K562 (cell line): ENCODE measurements around the gene SEC63. TPM values are rescaled to one million over a fixed set of nuclear protein-coding genes. Genes with fewer than 3 reads are reported as not detected.

Experiments
- CCNT2 ChIP-seq: IDR thresholded peaks from 2 replicates; pipeline ENCODE4 v1.6.1; 2011; ENCODE audit warnings: borderline replicate concordance, low read depth, mild to moderate bottlenecking, moderate library complexity, mixed read lengths, low read length; ENCODE audit not compliant: insufficient read length; ENCODE audit errors: extremely low read depth
- CREB3L1 ChIP-seq: fragments of 450-650 bp; IDR thresholded peaks from 2 replicates; pipeline ENCODE4 v1.6.1; 2014; ENCODE audit warnings: low read depth, mild to moderate bottlenecking, moderate library complexity, borderline replicate concordance
- ERF ChIP-seq: fragments of 450-650 bp; formaldehyde crosslinking; IDR thresholded peaks from 2 replicates; pipeline ENCODE4 v1.4.0; 2020; ENCODE audit warnings: mild to moderate bottlenecking, mixed read lengths
- FOXA1 ChIP-seq: fragments of 450-650 bp; IDR thresholded peaks from 2 replicates; pipeline ENCODE4 v1.6.1; 2016; ENCODE audit warnings: mild to moderate bottlenecking, borderline replicate concordance
- FOXA3 ChIP-seq, 2 experiments: fragments of 450-650 bp in 1 of 2; sonication (generic) in 1 of 2; formaldehyde crosslinking; IDR thresholded peaks in 1 of 2; conservative IDR thresholded peaks in 1 of 2; 2 replicates each; pipeline versions ENCODE4 v1.4.0 to v1.8.0; 2020 to 2022; ENCODE audit warnings: mild to moderate bottlenecking in 2 of 2, missing genetic modification reagents in 1 of 2
- ILF3 ChIP-seq: fragments of 450-650 bp; IDR thresholded peaks from 2 replicates; pipeline ENCODE4 v1.6.1; 2018; ENCODE audit warnings: antibody characterized with exemption, mild to moderate bottlenecking, moderate library complexity, borderline replicate concordance
- KDM5B ChIP-seq: fragments of 200-600 bp; sonication (generic); IDR thresholded peaks from 2 replicates; pipeline ENCODE4 v1.6.1; 2012; ENCODE audit warnings: low read depth, mild to moderate bottlenecking, moderate library complexity, low read length, control low read depth, inconsistent platforms; ENCODE audit not compliant: insufficient replicate concordance
- RFX1 ChIP-seq: fragments of 450-650 bp; IDR thresholded peaks from 2 replicates; pipeline ENCODE4 v1.6.1; 2016; ENCODE audit warnings: mild to moderate bottlenecking, moderate library complexity
- SNIP1 ChIP-seq: fragments of 450-650 bp; IDR thresholded peaks from 2 replicates; pipeline ENCODE4 v1.7.1; 2017; ENCODE audit warnings: low read depth, mild to moderate bottlenecking
- STAT5B ChIP-seq: fragments of 250-450 bp; sonication (Bioruptor Pico); IDR thresholded peaks from 2 replicates; pipeline ENCODE4 v1.8.0; 2021; ENCODE audit warnings: mild to moderate bottlenecking, inconsistent platforms
- TAL1 ChIP-seq: fragments of 450-650 bp; IDR thresholded peaks from 2 replicates; pipeline ENCODE4 v1.6.1; 2016; ENCODE audit warnings: mild to moderate bottlenecking
- TGIF2 ChIP-seq: sonication (generic); formaldehyde crosslinking; IDR thresholded peaks from 2 replicates; pipeline ENCODE4 v1.8.1; 2022; ENCODE audit warnings: mild to moderate bottlenecking, missing genetic modification reagents, moderate library complexity
- TSC22D4 ChIP-seq: fragments of 450-650 bp; IDR thresholded peaks from 2 replicates; pipeline ENCODE4 v1.6.1; 2016; ENCODE audit warnings: missing genetic modification characterization, missing biosample characterization, control low read depth
- polyA plus RNA-seq, 8 experiments: library from polyadenylated mRNA; depleted of rRNA in 4 of 8; stranded (reverse) in 5 of 8; unstranded in 3 of 8; fragments of >200 nt; fragmentation: Nextera tagmentation in 2 of 8; fragmentation: Illumina TruSeq in 1 of 8; extraction: Ambion mirVana in 2 of 8; extraction: Trizol in 1 of 8; gene quantifications; 2 replicates each; pipeline versions ENCODE4 v1.2.1 to v1.2.3, GENCODE V29; 2011 to 2014; ENCODE audit warnings: inconsistent platforms in 1 of 8, missing spikeins in 1 of 8
- total RNA-seq, 7 experiments: library from RNA; depleted of rRNA in 6 of 7; stranded (reverse); fragments of >200 nt in 6 of 7; fragmentation: Illumina TruSeq in 2 of 7; extraction: Trizol in 2 of 7; gene quantifications; 2 replicates each; pipeline versions ENCODE4 v1.2.1 to v1.2.3, GENCODE V29; 2011 to 2021; ENCODE audit warnings: low replicate concordance in 1 of 7
- TF ChIP-seq, protein P1 (sequence below): fragments of 450-650 bp; IDR thresholded peaks from 2 replicates; pipeline ENCODE4 v1.6.1; 2016; ENCODE audit warnings: mild to moderate bottlenecking, moderate library complexity
- TF ChIP-seq, protein P2 (sequence below): IDR thresholded peaks from 2 replicates; pipeline ENCODE4 v1.6.1; 2014; ENCODE audit warnings: antibody characterized with exemption

SEC63 gene
- total and polyA plus RNA-seq, 9 of the 15 experiments (the other 6 are each of a cell fraction or from before 2014, with no cell fraction given): 13.8 to 74.6 (median 28.4) TPM

- TF ChIP-seq, protein P1, sequence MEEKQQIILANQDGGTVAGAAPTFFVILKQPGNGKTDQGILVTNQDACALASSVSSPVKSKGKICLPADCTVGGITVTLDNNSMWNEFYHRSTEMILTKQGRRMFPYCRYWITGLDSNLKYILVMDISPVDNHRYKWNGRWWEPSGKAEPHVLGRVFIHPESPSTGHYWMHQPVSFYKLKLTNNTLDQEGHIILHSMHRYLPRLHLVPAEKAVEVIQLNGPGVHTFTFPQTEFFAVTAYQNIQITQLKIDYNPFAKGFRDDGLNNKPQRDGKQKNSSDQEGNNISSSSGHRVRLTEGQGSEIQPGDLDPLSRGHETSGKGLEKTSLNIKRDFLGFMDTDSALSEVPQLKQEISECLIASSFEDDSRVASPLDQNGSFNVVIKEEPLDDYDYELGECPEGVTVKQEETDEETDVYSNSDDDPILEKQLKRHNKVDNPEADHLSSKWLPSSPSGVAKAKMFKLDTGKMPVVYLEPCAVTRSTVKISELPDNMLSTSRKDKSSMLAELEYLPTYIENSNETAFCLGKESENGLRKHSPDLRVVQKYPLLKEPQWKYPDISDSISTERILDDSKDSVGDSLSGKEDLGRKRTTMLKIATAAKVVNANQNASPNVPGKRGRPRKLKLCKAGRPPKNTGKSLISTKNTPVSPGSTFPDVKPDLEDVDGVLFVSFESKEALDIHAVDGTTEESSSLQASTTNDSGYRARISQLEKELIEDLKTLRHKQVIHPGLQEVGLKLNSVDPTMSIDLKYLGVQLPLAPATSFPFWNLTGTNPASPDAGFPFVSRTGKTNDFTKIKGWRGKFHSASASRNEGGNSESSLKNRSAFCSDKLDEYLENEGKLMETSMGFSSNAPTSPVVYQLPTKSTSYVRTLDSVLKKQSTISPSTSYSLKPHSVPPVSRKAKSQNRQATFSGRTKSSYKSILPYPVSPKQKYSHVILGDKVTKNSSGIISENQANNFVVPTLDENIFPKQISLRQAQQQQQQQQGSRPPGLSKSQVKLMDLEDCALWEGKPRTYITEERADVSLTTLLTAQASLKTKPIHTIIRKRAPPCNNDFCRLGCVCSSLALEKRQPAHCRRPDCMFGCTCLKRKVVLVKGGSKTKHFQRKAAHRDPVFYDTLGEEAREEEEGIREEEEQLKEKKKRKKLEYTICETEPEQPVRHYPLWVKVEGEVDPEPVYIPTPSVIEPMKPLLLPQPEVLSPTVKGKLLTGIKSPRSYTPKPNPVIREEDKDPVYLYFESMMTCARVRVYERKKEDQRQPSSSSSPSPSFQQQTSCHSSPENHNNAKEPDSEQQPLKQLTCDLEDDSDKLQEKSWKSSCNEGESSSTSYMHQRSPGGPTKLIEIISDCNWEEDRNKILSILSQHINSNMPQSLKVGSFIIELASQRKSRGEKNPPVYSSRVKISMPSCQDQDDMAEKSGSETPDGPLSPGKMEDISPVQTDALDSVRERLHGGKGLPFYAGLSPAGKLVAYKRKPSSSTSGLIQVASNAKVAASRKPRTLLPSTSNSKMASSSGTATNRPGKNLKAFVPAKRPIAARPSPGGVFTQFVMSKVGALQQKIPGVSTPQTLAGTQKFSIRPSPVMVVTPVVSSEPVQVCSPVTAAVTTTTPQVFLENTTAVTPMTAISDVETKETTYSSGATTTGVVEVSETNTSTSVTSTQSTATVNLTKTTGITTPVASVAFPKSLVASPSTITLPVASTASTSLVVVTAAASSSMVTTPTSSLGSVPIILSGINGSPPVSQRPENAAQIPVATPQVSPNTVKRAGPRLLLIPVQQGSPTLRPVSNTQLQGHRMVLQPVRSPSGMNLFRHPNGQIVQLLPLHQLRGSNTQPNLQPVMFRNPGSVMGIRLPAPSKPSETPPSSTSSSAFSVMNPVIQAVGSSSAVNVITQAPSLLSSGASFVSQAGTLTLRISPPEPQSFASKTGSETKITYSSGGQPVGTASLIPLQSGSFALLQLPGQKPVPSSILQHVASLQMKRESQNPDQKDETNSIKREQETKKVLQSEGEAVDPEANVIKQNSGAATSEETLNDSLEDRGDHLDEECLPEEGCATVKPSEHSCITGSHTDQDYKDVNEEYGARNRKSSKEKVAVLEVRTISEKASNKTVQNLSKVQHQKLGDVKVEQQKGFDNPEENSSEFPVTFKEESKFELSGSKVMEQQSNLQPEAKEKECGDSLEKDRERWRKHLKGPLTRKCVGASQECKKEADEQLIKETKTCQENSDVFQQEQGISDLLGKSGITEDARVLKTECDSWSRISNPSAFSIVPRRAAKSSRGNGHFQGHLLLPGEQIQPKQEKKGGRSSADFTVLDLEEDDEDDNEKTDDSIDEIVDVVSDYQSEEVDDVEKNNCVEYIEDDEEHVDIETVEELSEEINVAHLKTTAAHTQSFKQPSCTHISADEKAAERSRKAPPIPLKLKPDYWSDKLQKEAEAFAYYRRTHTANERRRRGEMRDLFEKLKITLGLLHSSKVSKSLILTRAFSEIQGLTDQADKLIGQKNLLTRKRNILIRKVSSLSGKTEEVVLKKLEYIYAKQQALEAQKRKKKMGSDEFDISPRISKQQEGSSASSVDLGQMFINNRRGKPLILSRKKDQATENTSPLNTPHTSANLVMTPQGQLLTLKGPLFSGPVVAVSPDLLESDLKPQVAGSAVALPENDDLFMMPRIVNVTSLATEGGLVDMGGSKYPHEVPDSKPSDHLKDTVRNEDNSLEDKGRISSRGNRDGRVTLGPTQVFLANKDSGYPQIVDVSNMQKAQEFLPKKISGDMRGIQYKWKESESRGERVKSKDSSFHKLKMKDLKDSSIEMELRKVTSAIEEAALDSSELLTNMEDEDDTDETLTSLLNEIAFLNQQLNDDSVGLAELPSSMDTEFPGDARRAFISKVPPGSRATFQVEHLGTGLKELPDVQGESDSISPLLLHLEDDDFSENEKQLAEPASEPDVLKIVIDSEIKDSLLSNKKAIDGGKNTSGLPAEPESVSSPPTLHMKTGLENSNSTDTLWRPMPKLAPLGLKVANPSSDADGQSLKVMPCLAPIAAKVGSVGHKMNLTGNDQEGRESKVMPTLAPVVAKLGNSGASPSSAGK: no peak
- TF ChIP-seq SNIP1: no peak
- TF ChIP-seq ERF (CRISPR knock-in tag): no peak
- no peak for TF ChIP-seq FOXA1
- no peak for TF ChIP-seq TGIF2 (CRISPR knock-in tag)
- TF ChIP-seq TSC22D4 (tag): no peak
- TF ChIP-seq, protein P2, sequence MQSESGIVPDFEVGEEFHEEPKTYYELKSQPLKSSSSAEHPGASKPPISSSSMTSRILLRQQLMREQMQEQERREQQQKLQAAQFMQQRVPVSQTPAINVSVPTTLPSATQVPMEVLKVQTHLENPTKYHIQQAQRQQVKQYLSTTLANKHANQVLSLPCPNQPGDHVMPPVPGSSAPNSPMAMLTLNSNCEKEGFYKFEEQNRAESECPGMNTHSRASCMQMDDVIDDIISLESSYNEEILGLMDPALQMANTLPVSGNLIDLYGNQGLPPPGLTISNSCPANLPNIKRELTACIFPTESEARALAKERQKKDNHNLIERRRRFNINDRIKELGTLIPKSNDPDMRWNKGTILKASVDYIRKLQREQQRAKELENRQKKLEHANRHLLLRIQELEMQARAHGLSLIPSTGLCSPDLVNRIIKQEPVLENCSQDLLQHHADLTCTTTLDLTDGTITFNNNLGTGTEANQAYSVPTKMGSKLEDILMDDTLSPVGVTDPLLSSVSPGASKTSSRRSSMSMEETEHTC: no peak
- no peak for TF ChIP-seq CCNT2
- no peak for TF ChIP-seq STAT5B (CRISPR knock-in tag)
- no peak for TF ChIP-seq CREB3L1
- no peak for TF ChIP-seq RFX1
- TF ChIP-seq ILF3: no peak
- TF ChIP-seq KDM5B: no peak
- TF ChIP-seq FOXA3 (CRISPR knock-in tag; conservative IDR thresholded peaks at IDR 0.05 in 1 of 2, IDR thresholded peaks at IDR 0.05 in 1 of 2): no peak
- TF ChIP-seq TAL1: peak; percentile 64
Observed at GRCh38 chr6:107941627-107942026, 16.4 kb downstream of the SEC63 start (continued).
